Measurements from ENCODE around the gene ZNF428. TPM values are rescaled to one million over a fixed set of nuclear protein-coding genes. Genes with fewer than 3 reads are reported as not detected.

The ZNF428 gene
- total RNA-seq, 1 experiment from 2014 or later = 46.8 TPM

- TF ChIP-seq, protein P1, sequence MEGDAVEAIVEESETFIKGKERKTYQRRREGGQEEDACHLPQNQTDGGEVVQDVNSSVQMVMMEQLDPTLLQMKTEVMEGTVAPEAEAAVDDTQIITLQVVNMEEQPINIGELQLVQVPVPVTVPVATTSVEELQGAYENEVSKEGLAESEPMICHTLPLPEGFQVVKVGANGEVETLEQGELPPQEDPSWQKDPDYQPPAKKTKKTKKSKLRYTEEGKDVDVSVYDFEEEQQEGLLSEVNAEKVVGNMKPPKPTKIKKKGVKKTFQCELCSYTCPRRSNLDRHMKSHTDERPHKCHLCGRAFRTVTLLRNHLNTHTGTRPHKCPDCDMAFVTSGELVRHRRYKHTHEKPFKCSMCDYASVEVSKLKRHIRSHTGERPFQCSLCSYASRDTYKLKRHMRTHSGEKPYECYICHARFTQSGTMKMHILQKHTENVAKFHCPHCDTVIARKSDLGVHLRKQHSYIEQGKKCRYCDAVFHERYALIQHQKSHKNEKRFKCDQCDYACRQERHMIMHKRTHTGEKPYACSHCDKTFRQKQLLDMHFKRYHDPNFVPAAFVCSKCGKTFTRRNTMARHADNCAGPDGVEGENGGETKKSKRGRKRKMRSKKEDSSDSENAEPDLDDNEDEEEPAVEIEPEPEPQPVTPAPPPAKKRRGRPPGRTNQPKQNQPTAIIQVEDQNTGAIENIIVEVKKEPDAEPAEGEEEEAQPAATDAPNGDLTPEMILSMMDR (conservative IDR thresholded peaks at IDR 0.05; ENCODE audit: low read depth, low read length) = no peak
- TF ChIP-seq EZH2 (IDR thresholded peaks at IDR 0.05; ENCODE audit: low read length, unreplicated experiment) (no peak), EZH2phosphoT487 (IDR thresholded peaks at IDR 0.05; ENCODE audit: borderline replicate concordance, low read length) (no peak)
- no peaks in the 10 kb centered on the region for H3K36me3 ChIP-seq (ENCODE audit: low read depth, low read length)
- DNase-seq (no peak), ATAC-seq (no peak)
- no peaks in the 10 kb centered on the region for H4K20me1 ChIP-seq (ENCODE audit: low read length)
- BruUV-seq (replicated peaks) = no TSS peak
- H3K9ac ChIP-seq (ENCODE audit: low read length) = no peak overlapping the region; the same call in 1 of the 2 replicates
- no peaks in the 10 kb centered on the region for H3K9me2 ChIP-seq (replicated peaks; ENCODE audit: low read length)
- intact Hi-C loops (cut with micrococcal nuclease) = loop anchor here (2.0 kb wide), 1 partner anchor 59 kb away; no protein-coding TSS in a partner anchor
- no peaks in the 10 kb centered on the region for H3K27me3 ChIP-seq (ENCODE audit: low read length)
- H3K79me2 ChIP-seq (ENCODE audit: low read length) = peaks cover 46% of the 10 kb centered on the region
- peaks cover 14% of the 10 kb centered on the region for H3K4me1 ChIP-seq (ENCODE audit: insufficient read depth, low read length)
- peak overlapping the region; percentile 93 for H3K4me2 ChIP-seq (ENCODE audit: low read length)
- no peak overlapping the region for H2AFZ ChIP-seq (ENCODE audit: low read length)
- POLR2A ChIA-PET (ENCODE audit: unreplicated experiment) = no interaction called here
- H3K4me3 ChIP-seq (ENCODE audit: low read length) = peak overlapping the region; percentile 78
- no peak overlapping the region for H3K27ac ChIP-seq (ENCODE audit: low read length)
- CTCF ChIA-PET = interaction anchor here (0.7 to 1.0 kb wide), 2 partner anchors 39 to 147 kb away, joined by 3 to 8 read pairs; no protein-coding TSS in a partner anchor
- H3K9me3 ChIP-seq (ENCODE audit: low read length) = no peaks in the 10 kb centered on the region
- no peaks in the 10 kb centered on the region for H3F3A ChIP-seq (ENCODE audit: low read length, unreplicated experiment)
Observed at GRCh38 chr19:43594081-43594697, 25.2 kb downstream of the ZNF428 start.

- DNase-seq = no peak
- no peak for TF ChIP-seq EZH2phosphoT487 (IDR thresholded peaks at IDR 0.05; ENCODE audit: borderline replicate concordance, low read length)
- TF ChIP-seq, protein P1 (conservative IDR thresholded peaks at IDR 0.05; ENCODE audit: low read depth, low read length) = no peak
- no peak for TF ChIP-seq EZH2 (IDR thresholded peaks at IDR 0.05; ENCODE audit: low read length, unreplicated experiment)
- no peaks in the 10 kb centered on the region for H3K36me3 ChIP-seq (ENCODE audit: low read depth, low read length)
- CTCF ChIA-PET = no interaction called here
- H3K27me3 ChIP-seq (ENCODE audit: low read length) = no peaks in the 10 kb centered on the region
- H3K27ac ChIP-seq (ENCODE audit: low read length) = no peak overlapping the region
- peaks cover 32% of the 10 kb centered on the region for H3K79me2 ChIP-seq (ENCODE audit: low read length)
- H3K9me2 ChIP-seq (replicated peaks; ENCODE audit: low read length) = no peaks in the 10 kb centered on the region
- H3F3A ChIP-seq (ENCODE audit: low read length, unreplicated experiment) = no peaks in the 10 kb centered on the region
- H2AFZ ChIP-seq (ENCODE audit: low read length) = no peak overlapping the region
- ATAC-seq = no peak
- no peak overlapping the region for H3K4me2 ChIP-seq (ENCODE audit: low read length)
- no TSS peak for BruUV-seq (replicated peaks)
- peaks cover 11% of the 10 kb centered on the region for H3K4me1 ChIP-seq (ENCODE audit: insufficient read depth, low read length)
- no peak overlapping the region for H3K4me3 ChIP-seq (ENCODE audit: low read length)
- intact Hi-C loops (cut with micrococcal nuclease) = no loop called here
- no peaks in the 10 kb centered on the region for H3K9me3 ChIP-seq (ENCODE audit: low read length)
- H3K9ac ChIP-seq (ENCODE audit: low read length) = no peak overlapping the region
- H4K20me1 ChIP-seq (ENCODE audit: low read length) = no peaks in the 10 kb centered on the region
- POLR2A ChIA-PET (ENCODE audit: unreplicated experiment) = no interaction called here
Observed at GRCh38 chr19:43592800-43593350, 26.6 kb downstream of the ZNF428 start.
